Right hindlimb (tissue), 1 donor: ENCODE measurements around the gene SNTA1.
"Not testable (repeated sequence)": the region's sequence is repeated elsewhere in the genome, so short reads cannot be mapped to it uniquely, and the experiment has no call there.

Experiments
- DNase-seq: peaks from one replicate; pipeline ENCODE4 v3.0.0-alpha.2; 2018

SNTA1 gene

DNA sequence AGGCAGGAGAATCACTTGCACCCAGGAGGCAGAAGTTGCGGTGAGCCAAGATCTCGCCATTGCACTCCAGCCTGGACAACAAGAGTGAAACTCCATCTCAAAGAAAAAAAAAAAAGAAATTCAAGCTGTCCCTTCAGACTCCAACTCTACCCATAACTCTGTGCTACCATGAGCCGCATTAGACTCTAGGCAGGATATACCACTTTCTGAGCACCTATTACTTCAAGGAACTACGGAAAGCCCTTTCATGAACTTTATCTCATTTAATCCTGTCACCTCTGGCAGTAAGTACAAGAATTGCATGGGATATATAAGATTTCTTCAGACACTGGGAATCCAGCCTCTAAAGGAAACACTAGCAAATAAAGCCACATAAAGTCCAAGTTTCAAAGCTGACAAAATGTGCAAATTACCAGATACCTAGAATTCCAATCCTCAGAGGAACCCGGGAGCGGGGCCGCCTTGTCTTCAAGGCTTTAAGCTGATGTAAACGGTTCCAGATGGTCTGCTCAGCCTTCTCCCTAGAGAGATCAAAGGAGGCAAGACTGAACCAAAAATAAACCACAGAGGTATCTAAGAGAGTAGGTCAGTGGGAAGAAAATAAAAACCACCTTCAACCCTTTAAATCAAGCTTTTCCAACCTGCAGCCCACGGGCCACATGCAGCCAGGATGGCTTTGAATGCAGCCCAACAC lies 51.7 kb downstream of the SNTA1 start:
- DNase-seq = peak; percentile 44

GRCh38 chr20:33389326-33389725 lies 54.2 kb downstream of the SNTA1 start:
- not testable (repeated sequence) for DNase-seq

DNA sequence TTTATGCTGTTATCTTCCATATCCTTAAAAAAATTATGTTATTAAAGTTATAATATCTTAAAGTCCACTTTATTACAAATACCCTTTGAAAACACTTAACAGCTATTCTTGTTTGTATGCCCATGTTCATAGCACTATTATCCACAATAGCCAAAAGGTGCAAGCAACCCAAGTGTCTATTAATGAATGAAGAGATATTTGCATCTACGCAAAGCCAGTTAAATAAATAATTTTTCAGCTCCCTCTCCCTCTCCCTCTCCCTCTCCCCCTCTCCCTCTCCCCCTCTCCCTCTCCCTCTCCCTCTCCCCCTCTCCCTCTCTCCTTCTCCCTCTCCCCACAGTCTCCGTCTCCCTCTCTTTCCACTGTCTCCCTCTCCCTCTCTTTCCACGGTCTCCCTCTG lies 55.3 kb downstream of the SNTA1 start:
- DNase-seq = no peak

- no peak for DNase-seq
These were observed 56.4 kb downstream of the SNTA1 start for GRCh38 chr20:33387177-33387576.

- no peak for DNase-seq
These were observed 56.9 kb downstream of the SNTA1 start for GRCh38 chr20:33386673-33387072.

DNA sequence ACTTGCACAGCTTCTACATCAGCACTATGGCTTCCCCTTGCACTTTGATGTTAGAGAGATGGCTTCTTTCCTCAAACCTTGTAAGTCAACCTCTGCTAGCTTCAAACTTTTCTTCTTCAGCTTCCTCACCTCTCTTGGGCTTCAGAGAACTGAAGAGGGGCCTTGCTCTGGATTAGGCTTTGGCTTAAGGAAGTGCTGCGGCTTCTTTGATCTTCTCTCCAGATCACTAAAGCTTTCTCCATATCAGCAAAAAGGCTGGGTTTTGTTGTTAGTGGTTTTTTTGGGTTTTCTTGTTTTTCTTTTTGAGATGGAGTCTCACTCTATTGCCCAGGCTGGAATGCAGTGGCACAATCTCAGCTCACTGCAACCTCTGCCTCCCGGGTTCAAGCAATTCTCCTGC lies 66.2 kb downstream of the SNTA1 start:
- no peak for DNase-seq

DNA sequence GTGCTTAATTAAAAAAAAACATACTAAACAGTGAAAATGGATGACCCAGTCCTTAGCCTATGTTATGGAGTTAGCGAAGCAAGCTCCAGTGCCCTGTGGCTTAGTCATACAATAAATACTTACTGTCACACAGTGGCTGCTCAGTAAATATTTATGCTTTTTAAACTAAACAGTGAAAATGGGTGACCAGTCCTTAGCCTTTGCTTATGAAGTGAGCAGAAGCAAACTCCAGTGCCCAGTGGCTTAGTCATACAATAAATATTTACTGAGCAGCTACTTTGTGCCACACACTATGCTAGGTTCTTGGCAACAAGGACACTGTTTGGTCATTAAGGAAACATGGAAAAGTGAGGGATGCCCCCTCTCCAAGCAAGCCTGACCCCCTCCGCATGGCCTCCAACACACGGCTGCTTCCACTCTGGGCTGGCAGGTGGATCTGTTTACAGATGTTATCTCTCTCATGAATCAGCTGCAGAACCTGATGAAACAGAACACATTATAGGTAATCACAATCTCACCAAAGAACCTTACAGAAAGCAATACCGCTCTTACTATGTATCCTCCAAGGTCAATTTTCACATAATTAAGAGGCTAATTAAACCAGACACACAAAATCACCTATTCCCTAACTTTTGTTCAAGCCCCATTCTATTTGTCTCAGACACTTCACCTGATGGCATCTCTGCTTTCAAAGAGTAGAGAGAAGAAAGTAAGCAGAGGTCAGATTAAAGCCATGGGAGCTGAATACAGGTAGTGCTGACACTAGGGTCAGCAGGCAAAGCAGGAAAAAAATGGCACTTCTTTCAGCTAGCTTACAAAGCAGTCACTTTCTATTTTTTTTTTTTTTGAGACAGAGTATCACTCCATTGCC lies 69.6 kb downstream of the SNTA1 start:
- no peak for DNase-seq

GRCh38 chr20:33372993-33373441 lies 70.5 kb downstream of the SNTA1 start:
- DNase-seq = no peak

DNA sequence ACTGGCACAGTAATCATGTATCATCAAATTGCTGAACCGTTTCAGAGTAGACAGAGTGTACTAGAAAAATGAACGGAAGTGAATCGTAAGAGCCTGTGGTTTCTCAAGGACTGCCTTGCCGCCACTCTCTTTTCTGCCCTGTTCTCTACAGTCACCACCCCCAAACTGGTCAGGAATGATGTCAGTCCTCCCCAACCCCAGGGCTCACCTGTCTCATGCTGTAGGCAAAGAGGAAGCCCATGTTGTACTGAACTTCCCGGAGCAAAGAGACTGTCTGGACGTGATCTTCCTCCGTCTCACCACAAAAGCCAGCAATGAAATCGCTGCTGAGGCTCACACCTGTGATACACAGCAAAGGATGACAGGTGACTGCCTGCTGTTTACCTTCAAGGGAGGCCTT lies 73.3 kb downstream of the SNTA1 start:
- no peak for DNase-seq

- DNase-seq = no peak
These were observed 80.7 kb downstream of the SNTA1 start for GRCh38 chr20:33362898-33363297.

- no peak for DNase-seq
These were observed 83.9 kb downstream of the SNTA1 start for GRCh38 chr20:33359399-33360261.
